GM19438 (cell line): ENCODE results near the gene FGFRL1.
"Not testable (repeated sequence)": the region's sequence is repeated elsewhere in the genome, so short reads cannot be mapped to it uniquely, and the experiment has no call there.

Source experiments
- ATAC-seq: cut with Tn5 transposase; IDR thresholded peaks from one replicate; pipeline ENCODE4 v1.9.1; 2021; ENCODE audit warnings: low read depth; ENCODE audit not compliant: unreplicated experiment

Gene FGFRL1

DNA sequence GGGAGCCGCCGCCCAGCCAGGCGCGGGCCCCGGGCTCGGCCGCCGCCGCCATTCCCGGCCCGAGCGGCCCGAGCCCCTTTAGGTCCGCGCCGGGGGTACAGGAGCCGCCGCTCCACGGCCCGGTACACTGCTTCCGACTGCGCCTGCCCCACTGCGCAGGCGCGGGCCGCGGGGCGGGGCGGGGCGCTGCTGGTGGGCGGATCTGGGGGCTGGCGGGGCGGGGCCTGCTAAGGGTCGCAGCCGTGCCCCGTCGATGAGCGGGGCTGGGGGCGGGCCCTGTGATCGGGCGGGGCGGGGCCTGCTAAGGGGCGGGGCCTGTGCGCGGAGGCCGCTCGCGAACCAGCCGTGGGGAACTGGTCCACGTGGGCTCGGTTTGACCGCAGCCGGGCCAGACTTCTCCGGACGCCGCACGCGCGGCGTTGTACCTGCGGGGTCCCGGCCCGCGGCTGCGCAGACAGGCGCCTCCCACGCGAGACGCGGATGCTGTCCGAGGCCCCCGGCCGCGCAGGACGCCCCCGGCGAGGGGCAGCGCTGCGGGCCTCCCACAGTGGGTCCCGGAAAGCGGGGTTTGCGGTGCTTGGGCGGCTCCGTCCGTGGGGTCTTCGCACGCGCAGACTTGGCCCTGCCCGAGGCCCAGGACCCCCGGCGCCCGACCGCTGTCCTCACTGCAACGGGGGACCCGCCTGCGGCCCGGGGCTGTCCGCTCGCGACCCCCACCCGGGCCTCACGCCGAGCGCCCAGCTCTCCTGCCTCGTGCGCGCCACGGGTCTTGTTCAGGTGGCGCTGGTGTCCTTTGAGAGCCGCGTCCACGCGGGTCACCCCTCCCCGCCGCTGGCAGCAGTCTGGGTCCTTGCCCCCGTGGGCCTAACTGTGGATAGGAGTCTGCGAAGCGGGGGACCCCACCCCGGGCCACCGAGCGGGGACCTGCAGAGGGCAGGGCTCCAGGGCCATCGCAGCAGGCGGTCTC lies 37.7 kb upstream of the FGFRL1 start, which contains the start of gene DGKQ:
Gene DGKQ, minus strand, starts transcription at position 139 of the 967 bp plus-strand sequence. Its CDS starts 87 bp downstream, at position 52.
- peak; percentile 66 for ATAC-seq

DNA sequence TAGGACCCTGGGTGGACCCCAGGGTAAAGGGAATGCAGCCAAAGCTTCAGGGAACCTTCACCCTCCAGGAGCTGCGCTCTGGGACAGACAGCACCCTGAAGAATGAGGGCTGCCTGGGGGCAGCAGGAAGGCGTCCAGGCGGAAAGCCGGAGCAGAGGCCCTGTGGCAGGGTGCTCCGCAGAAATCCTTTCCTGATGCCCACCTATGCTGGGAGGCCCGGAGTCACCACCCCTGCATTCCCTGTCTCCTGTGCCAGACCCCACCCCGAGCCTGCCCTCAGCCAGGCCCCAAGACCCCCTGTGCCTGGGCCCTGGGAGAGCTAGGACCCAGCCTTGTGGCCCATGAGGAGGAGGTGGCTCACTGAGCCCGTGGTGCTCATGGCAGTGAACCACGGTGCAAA lies 36.8 kb upstream of the FGFRL1 start:
- ATAC-seq = no peak

DNA sequence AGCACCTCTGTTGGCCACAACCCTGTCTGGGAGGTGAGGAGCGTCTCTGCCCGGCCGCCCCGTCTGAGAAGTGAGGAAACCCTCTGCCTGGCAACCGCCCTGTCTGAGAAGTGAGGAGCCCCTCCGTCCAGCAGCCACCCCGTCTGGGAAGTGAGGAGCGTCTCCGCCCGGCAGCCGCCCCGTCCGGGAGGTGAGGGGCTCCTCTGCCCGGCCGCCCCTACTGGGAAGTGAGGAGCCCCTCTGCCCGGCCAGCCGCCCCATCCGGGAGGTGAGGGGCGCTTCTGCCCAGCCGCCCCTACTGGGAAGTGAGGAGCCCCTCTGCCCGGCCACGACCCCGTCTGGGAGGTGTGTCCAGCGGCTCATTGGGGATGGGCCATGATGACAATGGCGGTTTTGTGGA lies 35.4 kb upstream of the FGFRL1 start:
- ATAC-seq = not testable (repeated sequence)

DNA sequence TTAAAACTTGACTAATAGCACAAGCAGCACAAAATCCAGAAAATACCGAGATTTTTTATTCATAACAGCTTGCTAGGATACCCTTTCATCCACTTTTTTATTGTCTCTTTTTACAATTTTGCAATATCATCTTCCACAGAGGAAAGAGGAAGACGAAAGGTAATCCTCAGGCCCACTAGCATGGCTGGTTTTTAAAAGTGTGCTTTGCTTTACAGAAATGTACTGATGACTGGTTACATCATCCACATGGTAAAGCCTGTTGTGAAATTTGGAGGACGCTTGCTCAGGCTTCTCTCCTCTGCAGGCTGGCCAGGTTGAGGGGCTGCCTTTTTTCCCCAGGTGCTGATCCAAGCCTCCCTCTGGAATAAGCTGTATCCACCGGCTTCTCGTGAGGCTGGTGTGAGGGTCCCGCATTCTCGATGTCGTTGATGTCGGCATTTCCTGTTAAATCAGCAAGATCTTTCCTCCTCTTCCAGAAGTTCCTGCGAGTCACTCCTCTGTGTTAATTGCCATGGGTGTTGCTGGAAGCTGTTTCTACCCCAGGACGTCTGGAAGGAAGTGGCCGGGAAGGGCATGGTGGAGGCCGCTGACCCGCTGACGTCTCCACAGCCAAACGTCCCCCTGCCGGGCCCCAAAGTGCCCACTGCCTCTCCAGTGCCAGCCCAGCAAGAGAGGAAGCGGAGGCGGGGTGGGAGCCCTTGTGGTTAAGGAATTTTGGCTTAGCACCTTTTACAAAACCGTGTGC lies 32.3 kb upstream of the FGFRL1 start:
- no peak for ATAC-seq

DNA sequence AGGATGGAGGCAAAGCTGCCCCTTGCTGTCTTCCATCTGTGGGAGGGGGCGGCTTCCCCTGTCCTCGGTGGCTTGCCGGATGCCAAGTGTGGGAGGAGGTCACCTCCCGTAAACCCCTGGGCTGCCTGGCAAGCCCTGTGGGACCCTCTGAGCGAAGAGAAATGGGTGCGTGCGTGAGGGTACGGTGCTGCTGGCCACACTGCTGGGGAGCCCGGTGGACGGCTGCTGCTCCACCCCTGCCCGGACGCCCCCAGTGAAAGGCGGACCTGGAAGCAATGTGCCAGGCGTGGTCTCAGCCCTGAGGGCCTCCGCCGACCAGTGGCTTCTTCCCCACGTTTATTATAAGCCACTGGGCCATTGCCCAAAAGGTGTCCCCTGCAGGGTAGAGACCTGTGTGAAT lies 29.1 kb upstream of the FGFRL1 start:
- ATAC-seq = no peak

DNA sequence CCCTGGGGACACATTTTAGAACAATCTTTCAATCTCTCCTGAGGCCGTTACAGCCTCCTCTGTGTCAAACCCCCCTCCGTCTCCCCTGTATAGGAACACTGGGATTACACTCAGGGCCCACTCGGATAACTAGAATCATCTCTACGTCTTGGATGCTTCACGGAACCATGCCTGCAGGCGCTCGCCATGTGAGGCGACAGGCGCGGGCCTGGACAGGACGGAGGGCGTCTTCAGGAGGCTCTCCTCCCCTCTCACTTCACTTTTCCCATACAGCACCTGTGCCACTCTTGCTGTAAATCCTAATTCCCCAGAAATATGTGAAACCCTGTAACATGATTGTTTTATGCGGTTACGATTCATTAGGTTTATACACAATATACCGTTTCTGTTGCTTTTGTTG lies 28.6 kb upstream of the FGFRL1 start:
- ATAC-seq = no peak

DNA sequence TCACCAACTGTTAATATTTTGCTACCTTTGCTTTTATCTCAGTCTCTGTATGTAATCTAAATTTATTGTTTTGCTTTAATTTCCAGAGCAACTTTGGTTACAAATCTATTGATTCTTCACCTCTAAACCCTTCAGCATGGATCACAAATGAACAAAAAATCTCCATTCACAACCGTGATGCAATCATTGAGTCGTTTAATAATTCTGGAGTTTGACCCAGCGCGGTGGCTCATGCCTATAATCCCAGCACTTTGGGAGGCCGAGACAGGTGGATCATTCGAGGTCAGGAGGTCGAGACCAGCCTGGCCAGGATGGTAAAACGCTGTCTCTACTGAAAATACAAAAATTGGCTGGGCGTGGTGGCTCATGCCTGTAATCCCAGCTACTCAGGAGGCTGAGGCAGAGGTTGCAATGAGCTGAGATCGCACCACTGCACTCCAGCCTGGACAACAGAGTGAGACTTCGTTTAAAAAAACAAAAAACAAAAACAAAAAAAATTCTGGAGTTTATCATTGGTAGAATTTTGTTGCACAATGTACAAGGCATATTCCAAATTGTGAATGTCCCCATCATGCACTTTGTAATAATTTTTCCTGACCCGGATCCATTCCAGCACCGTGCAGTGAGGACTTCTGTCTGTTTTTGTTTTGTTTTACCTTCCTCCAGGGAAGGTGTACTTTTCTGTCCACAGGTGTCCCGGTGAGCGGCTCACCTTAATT lies 26.9 kb upstream of the FGFRL1 start:
- no peak for ATAC-seq

DNA sequence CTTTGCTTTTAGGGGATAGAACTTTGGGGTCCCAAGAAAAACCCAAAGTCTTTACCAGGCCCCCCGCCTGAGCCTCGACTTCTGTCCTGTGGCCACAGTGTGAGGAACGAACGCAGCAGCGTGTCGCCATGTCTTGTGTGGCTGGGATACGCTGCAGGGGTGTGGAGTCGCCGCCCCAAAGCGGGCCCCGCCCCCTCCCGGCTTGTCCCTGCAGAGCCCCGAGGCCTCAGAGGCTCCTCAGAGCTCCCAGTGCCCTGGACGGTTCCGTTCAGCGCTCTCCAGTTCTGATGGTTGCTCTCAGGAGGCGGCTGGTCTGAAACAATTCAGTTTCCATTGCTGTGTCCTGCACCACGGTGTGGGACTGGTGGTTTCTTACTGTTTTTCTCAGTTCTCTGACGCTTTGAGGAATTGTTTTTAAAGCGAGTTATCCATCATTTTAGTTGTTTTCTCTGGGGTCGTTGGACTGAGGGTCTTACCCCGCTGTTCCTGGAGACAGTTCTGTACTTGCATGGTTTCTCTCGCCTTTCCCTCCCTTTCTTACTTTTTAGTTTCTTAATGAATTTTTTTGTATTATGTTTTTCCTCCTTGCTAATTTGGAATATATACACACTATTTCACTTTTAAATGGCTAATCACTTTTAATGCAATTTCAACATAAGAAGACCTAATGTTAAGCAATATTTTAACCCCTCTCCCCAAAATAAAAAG lies 26.1 kb upstream of the FGFRL1 start:
- ATAC-seq = no peak

DNA sequence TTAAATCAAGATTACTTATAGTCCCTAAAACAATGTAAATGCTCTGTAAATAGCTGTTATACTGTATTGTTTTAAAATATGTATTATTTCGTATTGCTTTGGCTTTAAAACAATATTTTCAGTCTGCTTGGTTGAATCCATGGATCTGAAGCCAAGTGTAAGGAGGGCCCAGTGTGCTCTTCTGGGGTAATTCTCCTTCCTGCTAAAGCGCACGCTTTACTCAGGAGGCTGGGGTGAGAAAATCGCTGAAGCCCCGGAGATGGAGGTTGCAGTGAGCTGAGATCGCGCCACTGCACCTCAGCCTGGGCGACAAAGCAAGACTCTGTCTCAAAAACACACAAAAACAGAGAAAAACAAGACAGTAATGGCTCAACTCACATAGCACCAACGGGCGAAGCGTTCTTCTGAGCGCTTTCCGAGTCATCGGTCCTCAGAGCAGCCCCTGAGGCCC lies 25.0 kb upstream of the FGFRL1 start:
- ATAC-seq = peak; percentile 14

DNA sequence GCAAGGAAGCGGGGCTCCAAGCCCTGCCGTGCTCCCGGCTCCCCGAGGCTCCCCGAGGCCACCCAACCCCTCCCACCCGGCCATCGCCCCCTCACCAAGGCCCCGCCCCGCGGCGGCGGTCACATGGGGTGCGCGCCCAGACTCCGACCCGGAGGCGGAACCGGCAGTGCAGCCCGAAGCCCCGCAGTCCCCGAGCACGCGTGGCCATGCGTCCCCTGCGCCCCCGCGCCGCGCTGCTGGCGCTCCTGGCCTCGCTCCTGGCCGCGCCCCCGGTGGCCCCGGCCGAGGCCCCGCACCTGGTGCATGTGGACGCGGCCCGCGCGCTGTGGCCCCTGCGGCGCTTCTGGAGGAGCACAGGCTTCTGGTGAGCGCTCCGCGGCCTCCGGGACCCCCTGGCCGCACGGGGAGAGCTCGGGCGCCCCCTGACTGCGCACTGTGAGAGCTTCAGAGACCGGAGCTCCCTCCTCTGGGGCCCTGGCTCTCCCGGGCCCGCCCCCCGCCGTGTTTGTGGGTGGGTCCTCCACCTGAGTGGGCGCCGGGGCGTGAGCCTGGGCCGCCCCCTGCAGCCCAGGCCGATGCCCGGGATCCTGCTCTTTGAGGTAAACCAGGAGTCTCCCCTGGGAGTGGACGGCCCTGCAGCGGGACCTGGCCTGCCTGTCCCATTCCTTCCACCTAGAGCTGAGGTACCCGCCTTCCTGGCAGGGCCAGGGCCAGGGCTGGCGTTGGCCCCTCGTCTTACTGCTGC lies 24.4 kb upstream of the FGFRL1 start, which contains the start of gene IDUA:
Gene IDUA, plus strand, starts transcription at position 166 of the 745 bp plus-strand sequence. Its CDS starts 41 bp downstream, at position 207.
- peak; percentile 86 for ATAC-seq

DNA sequence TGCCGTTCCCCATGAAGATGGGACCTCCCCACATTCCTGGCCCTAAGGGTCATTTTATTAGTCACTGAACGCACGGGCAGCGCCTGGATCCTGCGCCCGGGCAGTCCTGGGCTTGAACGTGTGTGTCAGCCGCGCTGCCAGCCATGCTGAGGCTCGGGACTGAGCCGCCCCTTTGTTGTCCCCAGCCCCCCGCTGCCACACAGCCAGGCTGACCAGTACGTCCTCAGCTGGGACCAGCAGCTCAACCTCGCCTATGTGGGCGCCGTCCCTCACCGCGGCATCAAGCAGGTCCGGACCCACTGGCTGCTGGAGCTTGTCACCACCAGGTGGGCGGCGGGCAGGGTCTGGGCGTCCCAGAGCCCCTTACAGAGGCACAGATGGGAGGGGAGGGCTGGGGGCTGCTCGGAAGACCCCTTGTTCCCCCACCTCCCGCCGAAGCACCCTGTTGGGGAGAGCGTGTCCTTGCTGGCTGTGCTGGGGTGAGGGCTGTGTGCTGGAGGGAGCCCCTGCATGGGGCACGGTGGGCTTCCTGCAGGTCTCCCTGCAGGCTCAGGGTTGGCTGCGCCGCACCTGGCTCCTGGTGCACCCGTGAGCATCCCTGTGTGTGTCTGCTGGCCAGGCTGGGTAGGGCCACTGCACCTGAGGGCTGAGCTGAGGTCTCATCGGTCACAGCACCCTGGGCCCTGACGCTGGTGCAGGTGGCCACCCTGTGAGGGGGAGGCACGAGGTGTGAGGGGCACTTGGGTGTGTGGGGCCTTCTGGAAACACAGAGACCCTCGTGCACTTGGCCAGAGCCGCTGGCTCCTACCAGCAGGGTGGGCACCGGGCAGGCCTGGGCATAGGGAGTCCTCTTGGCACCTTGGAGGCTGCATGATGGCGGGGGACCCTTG lies 23.6 kb upstream of the FGFRL1 start:
- ATAC-seq = no peak

DNA sequence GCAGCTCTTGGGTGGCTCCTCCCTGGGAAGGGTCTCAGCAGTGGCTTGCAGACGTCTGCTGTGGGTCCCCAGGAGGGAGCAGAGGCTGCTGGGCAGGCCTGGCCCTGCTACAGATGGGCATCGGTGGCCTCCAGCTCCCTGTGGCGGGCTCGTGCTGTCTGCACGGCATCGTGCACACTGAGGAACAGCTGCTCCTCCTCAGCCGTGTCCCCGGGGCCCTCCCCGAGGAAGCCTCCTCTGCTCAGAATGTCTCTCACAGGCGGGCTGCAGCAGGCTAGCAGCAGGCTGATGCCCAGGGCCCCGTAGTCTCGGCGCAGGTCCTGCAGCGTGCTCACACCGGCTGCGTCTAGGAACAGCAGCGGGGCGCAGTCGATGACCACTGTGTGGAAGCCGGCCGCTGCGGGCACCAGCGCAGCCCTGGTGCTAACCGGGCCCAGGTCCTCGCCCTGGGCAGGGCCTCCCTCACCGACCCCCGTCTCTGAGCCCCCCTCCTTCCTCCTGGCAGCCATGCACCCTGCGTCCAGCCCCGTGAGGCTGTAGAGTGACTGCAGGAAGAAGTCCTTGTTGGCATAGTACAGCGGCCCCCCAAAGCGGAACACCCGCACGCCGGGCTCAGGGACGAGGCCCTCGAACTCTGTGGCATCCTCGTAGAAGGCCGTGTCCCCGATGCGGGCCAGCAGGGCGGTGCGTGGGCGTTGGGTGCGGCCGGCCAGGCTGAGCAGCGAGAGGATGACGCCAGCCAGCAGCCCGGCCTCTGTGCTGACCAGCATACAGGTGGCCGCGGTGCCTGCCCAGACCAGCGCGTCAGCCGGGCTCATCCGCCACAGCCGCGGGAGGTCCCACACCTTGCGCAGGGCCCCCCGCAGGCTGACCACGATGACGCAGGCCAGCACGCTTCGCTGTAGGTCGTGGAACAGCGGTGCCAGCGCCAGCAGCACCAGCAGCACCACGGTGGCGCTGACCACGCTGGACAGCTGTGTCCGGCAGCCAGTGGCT lies 22.4 kb upstream of the FGFRL1 start:
- ATAC-seq = no peak

DNA sequence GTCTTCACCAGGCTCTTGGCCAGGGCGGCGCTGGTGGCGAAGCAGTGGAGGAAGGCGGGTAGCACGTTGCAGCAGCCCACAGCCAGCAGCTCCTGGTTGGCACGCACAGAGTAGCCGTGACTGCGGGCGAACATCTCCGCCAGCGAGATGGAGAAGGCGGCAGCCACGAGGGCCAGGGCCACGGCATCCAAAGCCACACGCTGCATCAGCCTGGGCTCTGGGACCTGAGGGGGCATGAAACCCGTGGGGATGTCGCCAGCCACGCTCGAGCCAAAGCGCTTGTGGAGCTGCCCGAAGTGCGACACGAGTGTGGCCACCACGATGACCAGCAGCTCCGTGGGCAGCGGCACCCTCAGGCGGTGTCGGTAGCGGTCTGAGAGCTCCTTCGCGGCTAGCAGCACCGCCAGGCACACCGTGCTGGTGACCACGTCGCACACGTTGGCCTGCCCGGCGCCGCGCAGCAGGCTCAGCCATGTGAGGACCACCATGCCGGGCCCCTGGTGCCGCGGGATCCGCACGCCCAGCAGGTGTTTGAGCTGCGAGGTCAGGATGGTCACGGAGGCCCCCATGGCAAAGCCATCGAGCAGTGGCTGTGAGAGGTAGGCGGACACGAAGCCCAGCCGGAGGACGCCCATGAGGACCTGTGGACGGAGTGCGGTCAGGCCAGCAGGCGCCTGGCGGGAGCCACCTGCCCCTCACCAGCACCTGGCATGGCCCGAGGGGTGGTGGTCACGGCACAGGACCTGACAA lies 21.5 kb upstream of the FGFRL1 start:
- no peak for ATAC-seq

DNA sequence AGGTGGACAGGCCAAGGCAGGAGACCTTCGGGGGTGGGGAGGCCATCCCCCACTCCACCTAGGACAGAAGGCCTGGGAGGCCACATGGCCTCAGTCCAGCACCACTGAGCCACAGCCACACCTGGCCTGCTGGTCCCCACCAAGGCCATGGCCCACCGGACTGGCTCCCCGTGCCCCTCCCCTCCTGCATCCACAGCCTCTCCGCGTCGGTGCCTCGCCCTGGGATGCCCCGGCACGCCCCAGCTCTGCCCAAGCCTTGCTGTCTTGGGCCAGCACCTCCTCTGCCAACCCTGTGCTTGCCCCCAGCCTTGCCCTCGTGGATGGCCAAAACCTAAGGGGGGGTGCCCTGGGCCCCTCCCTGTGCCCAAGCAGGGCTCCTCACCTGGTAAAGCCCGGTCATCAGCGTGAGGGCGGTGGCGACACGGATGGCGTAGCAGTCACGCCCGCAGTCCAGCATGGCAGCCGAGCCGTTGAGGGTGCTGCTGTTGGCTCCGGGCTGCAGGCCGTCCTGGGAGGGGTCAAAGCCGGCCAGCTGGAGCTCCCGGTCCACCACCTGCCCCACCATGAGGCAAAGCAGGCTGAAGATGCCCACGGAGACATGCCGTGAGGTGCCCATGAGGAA lies 20.6 kb upstream of the FGFRL1 start:
- no peak for ATAC-seq

DNA sequence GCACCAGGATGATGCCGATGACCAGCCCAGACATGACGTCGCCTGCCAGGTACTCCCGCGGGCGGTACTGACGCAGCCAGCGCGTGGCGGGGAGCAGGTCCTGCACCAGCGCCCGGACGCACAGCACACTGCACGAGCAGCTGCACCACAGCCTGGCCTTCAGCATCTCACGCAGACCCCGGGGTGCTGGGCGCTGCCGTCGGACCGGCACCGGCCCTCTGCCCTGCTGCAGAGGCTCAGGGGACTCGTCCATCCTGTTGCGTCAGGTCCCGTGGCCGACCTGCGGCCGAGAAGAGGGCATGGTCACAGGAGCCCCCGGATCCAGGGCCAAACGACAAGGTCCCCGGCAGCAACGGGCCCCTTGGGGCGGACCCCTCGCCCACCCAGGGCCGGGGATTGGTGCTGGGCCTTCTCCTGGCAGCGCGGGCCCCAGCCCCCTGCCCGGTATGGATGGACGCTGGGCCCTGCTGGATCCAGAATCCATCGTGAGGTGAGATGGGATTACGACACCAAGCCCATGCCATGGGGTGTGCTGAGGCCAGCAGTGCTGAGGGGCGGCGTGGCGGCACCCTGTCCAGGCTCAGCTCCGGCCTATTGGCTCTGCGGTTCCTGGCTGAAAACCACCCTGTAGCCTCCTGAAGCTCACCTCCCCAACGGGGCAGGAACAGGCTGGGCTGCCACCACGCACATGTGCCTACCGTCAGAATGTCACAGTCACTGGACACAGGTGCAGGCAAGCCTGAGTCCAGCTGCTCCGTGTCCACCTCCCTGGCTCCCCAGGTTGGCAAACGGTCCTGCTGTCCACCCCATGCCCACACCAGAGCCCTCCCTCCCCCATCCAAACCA lies 19.8 kb upstream of the FGFRL1 start:
- no peak for ATAC-seq
